MM.1S (cell line): ENCODE results near the gene ADGRD1.
"Not testable (repeated sequence)": the region's sequence is repeated elsewhere in the genome, so short reads cannot be mapped to it uniquely, and the experiment has no call there.

ENCODE experiments used
- DNase-seq: peaks from one replicate; pipeline ENCODE4 v3.0.0-alpha.2; 2015
- H2AFZ ChIP-seq: fragments of 300-600 bp; sonication (generic); 2 replicates; pipeline ENCODE4 v1.6.0; 2016; ENCODE audit warnings: antibody characterized with exemption, low read length
- H3F3A ChIP-seq: fragments of 300-600 bp; sonication (generic); 2 replicates; pipeline ENCODE4 v1.6.1; 2016; ENCODE audit warnings: mild to moderate bottlenecking, antibody characterized with exemption, low read length, moderate library complexity, mixed read lengths; ENCODE audit not compliant: insufficient read depth
- H3K27ac ChIP-seq: fragments of 300-600 bp; sonication (generic); 2 replicates; pipeline ENCODE4 v1.5.1; 2016; ENCODE audit warnings: mild to moderate bottlenecking, low read length
- H3K27me3 ChIP-seq: fragments of 300-600 bp; sonication (generic); replicated peaks from 2 replicates; pipeline ENCODE4 v1.6.0; 2016; ENCODE audit warnings: low read length; ENCODE audit not compliant: insufficient read depth
- H3K36me3 ChIP-seq: fragments of 300-600 bp; sonication (generic); replicated peaks from 2 replicates; pipeline ENCODE4 v1.6.1; 2016; ENCODE audit warnings: mild to moderate bottlenecking, low read length, mixed read lengths; ENCODE audit not compliant: insufficient read depth
- H3K4me1 ChIP-seq: fragments of 300-600 bp; sonication (generic); 2 replicates; pipeline ENCODE4 v1.6.1; 2016; ENCODE audit warnings: low read length, mixed read lengths
- H3K4me2 ChIP-seq: fragments of 300-600 bp; sonication (generic); 2 replicates; pipeline ENCODE4 v1.6.0; 2016; ENCODE audit warnings: low read depth, low read length
- H3K4me3 ChIP-seq: fragments of 300-600 bp; sonication (generic); 2 replicates; pipeline ENCODE4 v1.5.1; 2016; ENCODE audit warnings: low read length, mixed read lengths
- H3K79me2 ChIP-seq: fragments of 300-600 bp; sonication (generic); 2 replicates; pipeline ENCODE4 v1.6.1; 2016; ENCODE audit warnings: mixed run types, low read length, mixed read lengths
- H3K9ac ChIP-seq: fragments of 300-600 bp; sonication (generic); 2 replicates; pipeline ENCODE4 v1.6.1; 2016; ENCODE audit warnings: low read length, mixed read lengths
- H3K9me2 ChIP-seq: fragments of 300-600 bp; sonication (generic); replicated peaks from 2 replicates; pipeline ENCODE4 v1.6.1; 2016; ENCODE audit warnings: mild to moderate bottlenecking, low read length, mixed read lengths; ENCODE audit not compliant: insufficient read depth
- H3K9me3 ChIP-seq: fragments of 300-600 bp; sonication (generic); replicated peaks from 2 replicates; pipeline ENCODE4 v1.6.1; 2016; ENCODE audit warnings: mild to moderate bottlenecking, low read length, mixed read lengths; ENCODE audit not compliant: insufficient read depth
- H4K20me1 ChIP-seq: fragments of 300-600 bp; sonication (generic); 2 replicates; pipeline ENCODE4 v1.6.1; 2016; ENCODE audit warnings: mild to moderate bottlenecking, low read length, moderate library complexity, mixed read lengths; ENCODE audit not compliant: insufficient read depth
- EZH2 ChIP-seq: fragments of 300-600 bp; sonication (generic); optimal IDR thresholded peaks from 2 replicates; pipeline ENCODE3; 2017; ENCODE audit warnings: low read depth, mild to moderate bottlenecking, antibody characterized with exemption, low read length, mixed read lengths
- EZH2phosphoT487 ChIP-seq: fragments of 300-600 bp; sonication (generic); IDR thresholded peaks from 2 replicates; pipeline ENCODE4 v1.6.1; 2018; ENCODE audit warnings: antibody characterized with exemption, low read length
- TF ChIP-seq, protein P1 (sequence below): fragments of 300-600 bp; sonication (generic); IDR thresholded peaks from 2 replicates; pipeline ENCODE4 v1.5.1; 2016; ENCODE audit warnings: antibody characterized with exemption, low read length, mixed read lengths

ADGRD1 gene

DNA sequence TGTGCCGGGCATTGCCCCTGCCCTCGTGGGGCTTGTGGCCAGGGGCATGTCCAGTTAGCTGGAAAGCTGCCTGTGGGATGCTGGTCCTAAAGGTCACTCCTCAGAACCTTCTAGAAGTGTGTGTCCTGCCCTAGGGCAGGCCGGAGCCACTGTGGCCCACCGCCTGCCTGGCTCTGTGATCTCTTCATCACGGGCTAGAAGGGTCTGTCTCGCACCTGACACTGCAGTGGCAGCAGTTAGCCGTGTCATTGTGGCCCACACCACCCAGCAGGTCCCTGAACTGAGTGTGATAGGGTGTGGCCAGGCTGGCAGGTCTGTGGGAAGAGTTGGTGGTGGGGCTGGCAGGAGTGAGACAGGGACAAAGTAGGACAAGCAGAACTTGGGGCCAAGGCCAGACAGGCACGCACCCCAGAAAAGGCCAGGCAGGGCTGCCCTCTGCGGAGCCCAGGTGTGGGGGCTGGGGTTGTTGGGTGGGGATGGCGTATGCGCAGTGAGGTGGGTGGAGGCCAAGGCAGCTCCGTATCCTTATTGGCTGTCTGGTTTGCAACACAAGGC, 41.2 kb downstream of the ADGRD1 start:
- Histone ChIP-seq H3K4me2 (no peak overlapping the region), H3K36me3 (no peaks in the 10 kb centered on the region), H3K9me3 (no peaks in the 10 kb centered on the region), H3K4me3 (no peak overlapping the region), H3K9me2 (no peaks in the 10 kb centered on the region), H3F3A (no peaks in the 10 kb centered on the region), H3K27ac (no peak overlapping the region), H2AFZ (no peak overlapping the region), H3K4me1 (no peaks in the 10 kb centered on the region), H3K27me3 (no peaks in the 10 kb centered on the region), H3K79me2 (no peaks in the 10 kb centered on the region), H3K9ac (no peak overlapping the region), H4K20me1 (no peaks in the 10 kb centered on the region)
- TF ChIP-seq, protein P1, sequence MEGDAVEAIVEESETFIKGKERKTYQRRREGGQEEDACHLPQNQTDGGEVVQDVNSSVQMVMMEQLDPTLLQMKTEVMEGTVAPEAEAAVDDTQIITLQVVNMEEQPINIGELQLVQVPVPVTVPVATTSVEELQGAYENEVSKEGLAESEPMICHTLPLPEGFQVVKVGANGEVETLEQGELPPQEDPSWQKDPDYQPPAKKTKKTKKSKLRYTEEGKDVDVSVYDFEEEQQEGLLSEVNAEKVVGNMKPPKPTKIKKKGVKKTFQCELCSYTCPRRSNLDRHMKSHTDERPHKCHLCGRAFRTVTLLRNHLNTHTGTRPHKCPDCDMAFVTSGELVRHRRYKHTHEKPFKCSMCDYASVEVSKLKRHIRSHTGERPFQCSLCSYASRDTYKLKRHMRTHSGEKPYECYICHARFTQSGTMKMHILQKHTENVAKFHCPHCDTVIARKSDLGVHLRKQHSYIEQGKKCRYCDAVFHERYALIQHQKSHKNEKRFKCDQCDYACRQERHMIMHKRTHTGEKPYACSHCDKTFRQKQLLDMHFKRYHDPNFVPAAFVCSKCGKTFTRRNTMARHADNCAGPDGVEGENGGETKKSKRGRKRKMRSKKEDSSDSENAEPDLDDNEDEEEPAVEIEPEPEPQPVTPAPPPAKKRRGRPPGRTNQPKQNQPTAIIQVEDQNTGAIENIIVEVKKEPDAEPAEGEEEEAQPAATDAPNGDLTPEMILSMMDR, result no peak
- no peak for TF ChIP-seq EZH2
- no peak for TF ChIP-seq EZH2phosphoT487
- no peak for DNase-seq

DNA sequence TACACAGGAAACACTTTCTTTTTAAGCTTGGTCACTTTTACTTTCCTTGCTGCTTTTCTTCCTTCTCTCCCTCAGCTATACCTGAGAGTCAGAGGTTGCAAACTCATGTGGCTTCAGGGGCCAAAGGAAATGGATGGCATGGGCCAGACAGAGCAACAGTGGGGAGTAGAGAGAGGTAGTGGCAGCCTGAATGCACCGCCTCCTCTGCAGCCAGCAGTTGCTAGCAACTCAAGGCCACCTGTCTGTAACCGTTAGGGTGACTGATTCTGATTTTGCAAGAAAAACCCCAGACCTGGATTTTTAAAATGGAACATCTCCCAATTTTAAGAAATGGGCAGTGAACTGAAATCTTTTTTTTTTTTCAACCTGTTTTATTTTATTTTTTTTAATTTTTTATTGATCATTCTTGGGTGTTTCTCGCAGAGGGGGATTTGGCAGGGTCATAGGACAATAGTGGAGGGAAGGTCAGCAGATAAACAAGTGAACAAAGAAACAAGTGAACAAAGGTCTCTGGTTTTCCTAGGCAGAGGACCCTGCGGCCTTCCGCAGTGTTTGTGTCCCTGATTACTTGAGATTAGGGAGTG, 41.8 kb downstream of the ADGRD1 start:
- H3K4me3 ChIP-seq, H3K4me2 ChIP-seq, H3F3A ChIP-seq, H3K9ac ChIP-seq, H3K27ac ChIP-seq, DNase-seq, H3K27me3 ChIP-seq, H2AFZ ChIP-seq, H3K4me1 ChIP-seq, H4K20me1 ChIP-seq, H3K9me2 ChIP-seq, H3K36me3 ChIP-seq, H3K79me2 ChIP-seq, H3K9me3 ChIP-seq: not testable (repeated sequence)

DNA sequence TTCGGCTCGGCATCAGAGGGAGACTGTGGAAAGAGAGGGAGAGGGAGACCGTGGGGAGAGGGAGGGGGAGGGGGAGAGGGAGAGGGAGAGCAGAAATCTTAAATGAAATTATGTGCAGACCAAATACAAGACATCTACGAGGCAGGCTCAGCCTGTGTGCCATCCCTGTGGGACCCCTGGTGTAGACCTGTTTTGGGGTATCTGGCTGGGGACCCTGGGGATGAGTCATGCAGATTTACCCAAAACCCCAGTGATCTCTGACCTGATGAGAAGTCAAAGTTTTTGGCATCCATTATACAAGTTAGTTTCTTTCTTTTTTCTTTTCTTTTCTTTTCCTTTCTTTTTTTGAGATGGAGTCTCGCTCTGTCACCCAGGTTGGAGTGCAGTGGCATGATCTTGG, 44.4 kb downstream of the ADGRD1 start:
- Histone ChIP-seq H3K4me1 (no peaks in the 10 kb centered on the region), H3K4me2 (no peak overlapping the region)
- TF ChIP-seq EZH2 (no peak), EZH2phosphoT487 (no peak)
- TF ChIP-seq, protein P1, result no peak

DNA sequence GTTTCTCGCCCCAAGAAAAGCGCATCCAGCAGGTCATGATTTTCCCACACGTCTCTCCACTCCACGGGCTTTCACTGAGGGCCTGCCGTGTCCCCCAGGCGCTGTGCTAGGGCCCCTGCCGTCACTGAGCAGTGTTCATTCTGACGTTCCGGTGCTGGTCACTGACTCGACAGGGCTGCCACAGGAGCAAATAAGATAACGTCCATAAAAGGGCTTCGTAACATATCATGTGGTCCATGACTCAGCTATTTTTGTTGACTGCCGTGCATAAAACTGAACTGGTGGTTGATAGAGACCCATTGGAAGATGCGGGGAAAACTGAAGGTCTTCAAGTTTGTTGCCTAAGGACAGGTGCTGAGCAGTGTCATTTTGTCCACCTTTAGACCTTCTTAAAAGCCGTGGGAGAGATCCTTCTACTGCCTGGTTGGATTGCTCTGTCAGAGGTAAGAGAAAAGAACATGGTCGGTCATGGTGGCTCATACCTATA, 46.3 kb downstream of the ADGRD1 start:
- Histone ChIP-seq H3K4me2 (no peak overlapping the region), H3K9me2 (no peaks in the 10 kb centered on the region), H3K27ac (no peak overlapping the region), H3K9ac (no peak overlapping the region), H3K36me3 (no peaks in the 10 kb centered on the region), H3K27me3 (no peaks in the 10 kb centered on the region), H3F3A (no peaks in the 10 kb centered on the region), H3K4me1 (no peaks in the 10 kb centered on the region), H3K79me2 (no peaks in the 10 kb centered on the region), H3K4me3 (no peak overlapping the region), H2AFZ (no peak overlapping the region), H4K20me1 (no peaks in the 10 kb centered on the region), H3K9me3 (no peaks in the 10 kb centered on the region)
- DNase-seq, result no peak
- TF ChIP-seq, protein P1, result no peak

More for the DNA sequence above, 44.4 kb downstream of the ADGRD1 start:
- no peak for DNase-seq
- no peaks in the 10 kb centered on the region for H3K27me3 ChIP-seq
- no peaks in the 10 kb centered on the region for H3K9me3 ChIP-seq
- H3K27ac ChIP-seq, result no peak overlapping the region
- no peaks in the 10 kb centered on the region for H3F3A ChIP-seq
- no peaks in the 10 kb centered on the region for H3K9me2 ChIP-seq
- no peak overlapping the region for H3K9ac ChIP-seq
- no peak overlapping the region for H2AFZ ChIP-seq
- H3K4me3 ChIP-seq, result no peak overlapping the region
- H4K20me1 ChIP-seq, result no peaks in the 10 kb centered on the region
- no peaks in the 10 kb centered on the region for H3K36me3 ChIP-seq
- H3K79me2 ChIP-seq, result no peaks in the 10 kb centered on the region
